ENCODE measurements around the gene FGFR3.

FGFR3 gene

DNA sequence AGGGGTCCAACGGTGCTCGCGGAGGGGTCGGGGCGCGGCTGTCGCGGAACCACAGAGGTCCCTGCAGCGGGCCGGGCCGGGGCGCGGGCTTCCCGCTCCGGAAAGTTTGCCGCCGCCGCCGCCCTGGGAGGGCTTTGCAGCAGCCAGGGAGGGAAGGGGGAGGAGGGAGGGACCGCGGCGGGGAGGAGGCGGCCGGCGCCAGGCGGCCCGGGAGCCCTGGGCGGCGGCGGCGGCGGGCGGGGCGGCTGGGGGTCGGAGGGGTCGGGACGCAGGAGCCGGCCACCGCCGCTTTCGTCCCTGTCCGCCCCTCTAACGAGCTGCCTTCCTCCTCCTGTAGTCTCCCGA is 375 bp downstream of the FGFR3 start:
- Histone ChIP-seq H3K36me3 (ENCODE audit: control insufficient read depth, insufficient read depth, low read length) (no peaks in the 10 kb centered on the region), H3K4me3 (replicated peaks; ENCODE audit: low read depth, low read length) (peak overlapping the region; percentile 25), H3K27me3 (replicated peaks; ENCODE audit: control insufficient read depth, insufficient read depth, low read length) (peaks cover 2% of the 10 kb centered on the region; the same call in 1 of the 2 replicates)
- TF ChIP-seq, protein P1, sequence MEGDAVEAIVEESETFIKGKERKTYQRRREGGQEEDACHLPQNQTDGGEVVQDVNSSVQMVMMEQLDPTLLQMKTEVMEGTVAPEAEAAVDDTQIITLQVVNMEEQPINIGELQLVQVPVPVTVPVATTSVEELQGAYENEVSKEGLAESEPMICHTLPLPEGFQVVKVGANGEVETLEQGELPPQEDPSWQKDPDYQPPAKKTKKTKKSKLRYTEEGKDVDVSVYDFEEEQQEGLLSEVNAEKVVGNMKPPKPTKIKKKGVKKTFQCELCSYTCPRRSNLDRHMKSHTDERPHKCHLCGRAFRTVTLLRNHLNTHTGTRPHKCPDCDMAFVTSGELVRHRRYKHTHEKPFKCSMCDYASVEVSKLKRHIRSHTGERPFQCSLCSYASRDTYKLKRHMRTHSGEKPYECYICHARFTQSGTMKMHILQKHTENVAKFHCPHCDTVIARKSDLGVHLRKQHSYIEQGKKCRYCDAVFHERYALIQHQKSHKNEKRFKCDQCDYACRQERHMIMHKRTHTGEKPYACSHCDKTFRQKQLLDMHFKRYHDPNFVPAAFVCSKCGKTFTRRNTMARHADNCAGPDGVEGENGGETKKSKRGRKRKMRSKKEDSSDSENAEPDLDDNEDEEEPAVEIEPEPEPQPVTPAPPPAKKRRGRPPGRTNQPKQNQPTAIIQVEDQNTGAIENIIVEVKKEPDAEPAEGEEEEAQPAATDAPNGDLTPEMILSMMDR (IDR thresholded peaks at IDR 0.05; ENCODE audit: insufficient read depth, low read length, poor library complexity, severe bottlenecking): no peak
- DNase-seq (ENCODE audit: extremely low read depth, insufficient read length): no peak

DNA sequence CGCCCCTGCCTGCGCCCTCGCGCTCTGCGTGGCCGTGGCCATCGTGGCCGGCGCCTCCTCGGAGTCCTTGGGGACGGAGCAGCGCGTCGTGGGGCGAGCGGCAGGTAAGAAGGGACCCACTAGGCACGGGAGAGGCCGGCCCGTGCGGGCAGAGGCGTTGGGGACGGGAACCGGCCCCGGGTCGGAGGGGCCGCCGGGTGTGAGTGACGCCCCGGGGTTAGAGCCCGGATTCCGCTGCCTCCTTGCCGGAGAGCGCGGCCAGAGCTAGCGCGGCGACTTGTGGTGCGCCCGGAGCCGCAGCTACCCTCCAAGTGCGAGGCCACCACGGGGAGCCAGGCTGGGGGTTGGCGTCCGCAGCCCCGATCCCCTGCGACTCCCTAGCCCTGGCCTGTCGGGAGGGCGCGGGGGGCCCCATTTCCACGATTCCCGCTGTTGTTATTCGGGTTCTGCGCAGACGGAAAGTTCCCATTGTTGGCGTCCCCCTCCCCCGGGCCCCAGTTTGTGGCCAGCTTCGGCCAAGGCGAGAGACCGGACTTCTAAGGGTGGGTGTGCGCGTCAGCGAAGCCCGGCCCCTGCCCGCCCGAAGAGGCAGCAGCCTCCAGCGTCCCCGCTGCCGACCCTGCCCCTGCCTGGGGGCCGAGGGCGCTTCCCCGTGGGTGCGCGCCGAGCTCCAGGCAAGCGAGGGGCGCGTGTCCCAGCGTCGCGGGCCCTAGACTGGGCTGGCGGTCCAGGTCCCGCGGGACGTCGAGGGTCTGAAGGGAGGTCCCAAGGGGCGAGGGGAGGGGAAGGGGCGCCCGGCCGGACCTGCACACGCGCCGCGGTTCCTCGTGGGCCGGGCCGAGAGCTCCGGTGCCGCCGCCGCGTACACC is 1.1 kb downstream of the FGFR3 start:
- no peak overlapping the region for H3K4me3 ChIP-seq (replicated peaks; ENCODE audit: low read depth, low read length)
- peaks cover 2% of the 10 kb centered on the region; the same call in 1 of the 2 replicates for H3K27me3 ChIP-seq (replicated peaks; ENCODE audit: control insufficient read depth, insufficient read depth, low read length)
- no peak for DNase-seq (ENCODE audit: extremely low read depth, insufficient read length)
- H3K36me3 ChIP-seq (ENCODE audit: control insufficient read depth, insufficient read depth, low read length): no peaks in the 10 kb centered on the region
- TF ChIP-seq, protein P1 (IDR thresholded peaks at IDR 0.05; ENCODE audit: insufficient read depth, low read length, poor library complexity, severe bottlenecking): no peak

DNA sequence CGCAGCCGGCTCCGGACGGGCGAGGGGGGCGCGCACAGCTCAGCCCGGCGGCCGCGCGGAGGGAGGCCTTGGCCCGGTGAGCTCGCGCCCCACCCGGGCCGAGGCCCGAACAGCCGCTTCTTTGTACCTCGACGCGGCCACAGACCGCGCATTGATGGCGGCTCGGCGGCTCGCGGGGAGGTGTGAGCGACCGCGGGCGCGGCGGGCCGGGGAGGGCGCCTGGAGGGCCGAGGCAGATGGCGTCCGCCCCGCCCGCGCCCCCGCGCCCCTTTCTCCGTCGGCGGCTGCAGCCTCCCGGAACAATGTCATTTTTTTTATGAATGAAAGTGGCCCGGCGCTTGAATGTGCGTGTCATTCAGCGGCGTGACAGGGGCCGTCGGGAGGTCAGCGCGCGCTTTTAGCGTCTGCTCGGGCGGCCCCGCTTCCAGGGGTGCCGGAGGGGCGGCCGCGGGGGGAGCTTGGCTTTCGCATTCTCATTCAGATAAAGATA is 1.8 kb downstream of the FGFR3 start:
- Histone ChIP-seq H3K36me3 (ENCODE audit: control insufficient read depth, insufficient read depth, low read length) (no peaks in the 10 kb centered on the region), H3K27me3 (replicated peaks; ENCODE audit: control insufficient read depth, insufficient read depth, low read length) (peaks cover 2% of the 10 kb centered on the region; the same call in 1 of the 2 replicates), H3K4me3 (replicated peaks; ENCODE audit: low read depth, low read length) (no peak overlapping the region)
- TF ChIP-seq, protein P1 (IDR thresholded peaks at IDR 0.05; ENCODE audit: insufficient read depth, low read length, poor library complexity, severe bottlenecking): no peak
- no peak for DNase-seq (ENCODE audit: extremely low read depth, insufficient read length)

DNA sequence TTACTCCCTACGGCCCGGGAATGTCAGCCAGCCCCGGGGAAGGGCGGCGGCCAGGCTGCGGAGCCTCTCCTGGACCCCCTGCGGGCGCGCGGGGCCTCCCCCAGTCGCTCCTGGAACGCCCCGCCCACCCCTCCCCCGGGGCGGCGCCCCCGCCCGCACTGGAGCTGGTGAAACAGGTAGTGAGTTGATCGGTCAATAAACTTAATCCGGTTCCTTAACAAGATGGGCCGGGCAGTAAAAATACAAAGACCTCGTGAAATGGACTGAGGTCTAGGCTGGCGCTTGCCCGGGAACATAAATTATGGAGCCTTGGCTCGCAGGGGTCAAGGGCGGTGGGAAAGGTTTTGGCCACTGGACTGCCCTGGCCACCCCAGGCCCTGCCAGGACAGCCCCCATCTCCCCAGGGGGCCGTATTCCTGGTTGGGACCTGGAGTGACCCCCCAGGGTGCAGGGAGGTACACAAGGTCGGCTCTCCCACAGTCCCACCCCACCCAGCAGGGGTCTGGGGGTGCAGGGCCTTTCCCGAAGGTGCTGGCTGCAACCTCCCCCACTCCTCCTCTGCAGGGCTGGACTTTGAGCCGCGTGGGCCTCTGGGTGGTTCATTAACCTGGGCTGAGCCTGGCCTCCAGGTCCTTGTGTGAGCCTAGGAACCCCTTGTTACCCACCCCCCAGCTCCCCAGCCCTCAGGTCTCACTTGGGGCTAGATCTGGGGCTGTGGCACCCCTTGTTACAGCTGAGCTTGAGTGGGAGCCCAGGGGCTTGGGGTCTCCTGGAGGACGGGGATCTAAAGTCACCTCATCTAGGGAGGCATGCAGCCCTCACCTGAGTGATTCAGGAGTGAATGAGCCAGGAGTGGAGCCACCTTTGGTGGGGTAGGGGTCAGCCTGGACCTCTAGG is 2.5 kb downstream of the FGFR3 start:
- no peaks in the 10 kb centered on the region for H3K36me3 ChIP-seq (ENCODE audit: control insufficient read depth, insufficient read depth, low read length)
- DNase-seq (ENCODE audit: extremely low read depth, insufficient read length): no peak
- TF ChIP-seq, protein P1 (IDR thresholded peaks at IDR 0.05; ENCODE audit: insufficient read depth, low read length, poor library complexity, severe bottlenecking): no peak
- H3K27me3 ChIP-seq (replicated peaks; ENCODE audit: control insufficient read depth, insufficient read depth, low read length): peaks cover 2% of the 10 kb centered on the region; the same call in 1 of the 2 replicates
- H3K4me3 ChIP-seq (replicated peaks; ENCODE audit: low read depth, low read length): no peak overlapping the region

DNA sequence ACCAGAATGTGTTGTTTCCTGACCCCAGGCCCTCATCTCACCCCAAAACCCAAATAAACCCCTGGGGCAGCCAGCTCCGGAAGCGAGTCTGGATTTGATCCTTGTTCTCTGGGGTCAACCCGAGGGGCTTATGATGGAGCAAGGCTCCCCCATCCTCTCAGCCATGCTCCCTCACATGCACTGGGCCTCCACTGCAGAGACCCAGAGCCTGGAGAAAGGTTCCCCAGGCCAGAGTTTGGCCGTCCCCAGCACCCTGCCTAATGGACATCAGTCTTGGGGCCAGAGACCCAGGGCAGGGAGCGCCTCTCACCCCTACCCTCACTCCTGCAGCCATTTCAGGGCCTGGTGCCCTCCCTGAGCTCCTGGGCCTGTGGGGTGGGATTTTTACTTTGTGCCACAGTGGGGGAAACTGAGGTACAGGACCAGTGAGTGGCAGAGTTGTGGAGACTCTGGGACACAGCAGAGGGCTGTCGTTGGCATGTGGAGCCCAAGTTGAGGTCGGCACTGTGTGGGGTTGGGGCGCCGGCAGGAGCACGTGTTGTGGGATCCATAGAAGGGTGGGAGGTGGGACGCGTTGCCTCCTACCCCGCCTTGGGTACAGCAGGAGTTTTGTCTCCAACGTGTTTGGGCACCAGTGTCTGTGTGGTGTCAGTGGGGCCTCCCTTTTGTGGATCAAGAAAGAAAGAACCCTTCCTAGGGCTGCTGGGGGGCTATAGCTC is 3.6 kb downstream of the FGFR3 start:
- H3K27me3 ChIP-seq (replicated peaks; ENCODE audit: control insufficient read depth, insufficient read depth, low read length): peaks cover 2% of the 10 kb centered on the region; the same call in 1 of the 2 replicates
- H3K36me3 ChIP-seq (ENCODE audit: control insufficient read depth, insufficient read depth, low read length): no peaks in the 10 kb centered on the region
- no peak overlapping the region for H3K4me3 ChIP-seq (replicated peaks; ENCODE audit: low read depth, low read length)
- TF ChIP-seq, protein P1 (IDR thresholded peaks at IDR 0.05; ENCODE audit: insufficient read depth, low read length, poor library complexity, severe bottlenecking): no peak
- no peak for DNase-seq (ENCODE audit: extremely low read depth, insufficient read length)
